HG03095 (cell line): ENCODE measurements around the gene TBC1D22A.
"Not testable (repeated sequence)": the region's sequence is repeated elsewhere in the genome, so short reads cannot be mapped to it uniquely, and the experiment has no call there.

ENCODE experiments used
- ATAC-seq: cut with Tn5 transposase; IDR thresholded peaks from one replicate; pipeline ENCODE4 v1.9.1; 2021; ENCODE audit warnings: moderate library complexity; ENCODE audit not compliant: unreplicated experiment

The TBC1D22A gene

GRCh38 chr22:46967445-46968358 lies 205.3 kb downstream of the TBC1D22A start:
- no peak for ATAC-seq

GRCh38 chr22:46968359-46968740 lies 205.9 kb downstream of the TBC1D22A start:
- ATAC-seq, result no peak

- no peak for ATAC-seq
These were observed 206.4 kb downstream of the TBC1D22A start for GRCh38 chr22:46968848-46969247.

- ATAC-seq, result peak; percentile 85
These were observed 207.0 kb downstream of the TBC1D22A start for GRCh38 chr22:46969491-46969890.

- peak; percentile 23 for ATAC-seq
These were observed 207.5 kb downstream of the TBC1D22A start for GRCh38 chr22:46969961-46970360.

GRCh38 chr22:46970411-46971098 lies 208.1 kb downstream of the TBC1D22A start:
- no peak for ATAC-seq

GRCh38 chr22:46971099-46971763 lies 208.8 kb downstream of the TBC1D22A start:
- no peak for ATAC-seq

GRCh38 chr22:46971764-46972125 lies 209.3 kb downstream of the TBC1D22A start:
- no peak for ATAC-seq

- ATAC-seq, result no peak
These were observed 209.8 kb downstream of the TBC1D22A start for GRCh38 chr22:46972256-46972655.

GRCh38 chr22:46972901-46973831 lies 210.7 kb downstream of the TBC1D22A start:
- no peak for ATAC-seq

GRCh38 chr22:46974077-46974476 lies 211.6 kb downstream of the TBC1D22A start:
- no peak for ATAC-seq

GRCh38 chr22:46974631-46975585 lies 212.5 kb downstream of the TBC1D22A start:
- no peak for ATAC-seq

GRCh38 chr22:46976143-46976542 lies 213.7 kb downstream of the TBC1D22A start:
- ATAC-seq, result no peak

GRCh38 chr22:46976598-46976997 lies 214.1 kb downstream of the TBC1D22A start:
- no peak for ATAC-seq

- no peak for ATAC-seq
These were observed 215.3 kb downstream of the TBC1D22A start for GRCh38 chr22:46977656-46978343.

GRCh38 chr22:46978668-46979067 lies 216.2 kb downstream of the TBC1D22A start:
- not testable (repeated sequence) for ATAC-seq

- ATAC-seq, result no peak
These were observed 217.1 kb downstream of the TBC1D22A start for GRCh38 chr22:46979506-46979905.

- ATAC-seq, result no peak
These were observed 217.9 kb downstream of the TBC1D22A start for GRCh38 chr22:46980392-46980791.

GRCh38 chr22:46982635-46983034 lies 220.2 kb downstream of the TBC1D22A start:
- ATAC-seq, result no peak
